GM21528 (cell line): ENCODE results near the gene TCF7L2.

Experiments used
- ATAC-seq: cut with Tn5 transposase; IDR thresholded peaks from one replicate; pipeline ENCODE4 v1.9.1; 2021; ENCODE audit warnings: mild to moderate bottlenecking, moderate library complexity; ENCODE audit not compliant: unreplicated experiment, low FRiP score

The TCF7L2 gene

GRCh38 chr10:112945811-112946210 is 4.2 kb upstream of the TCF7L2 start:
- no peak for ATAC-seq

DNA sequence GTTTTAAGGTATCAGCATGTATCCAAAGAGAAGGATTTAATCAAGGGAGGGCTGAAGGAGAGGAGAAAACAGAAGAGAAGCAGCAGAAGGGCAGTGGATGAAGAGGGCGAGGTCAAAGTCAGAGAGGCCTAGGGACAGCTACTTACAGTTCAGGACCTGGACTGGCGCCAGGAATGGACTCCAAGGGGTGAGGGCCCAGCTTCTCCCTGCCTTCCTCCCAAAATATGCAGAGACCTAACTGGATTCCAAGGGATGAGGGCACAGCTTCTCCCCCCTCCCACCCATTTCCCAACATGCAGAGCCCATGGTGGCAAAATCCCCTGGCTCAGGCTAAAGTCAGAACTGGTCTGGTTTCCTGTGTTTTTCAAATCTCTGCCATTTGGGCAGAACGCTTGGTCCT is 3.4 kb upstream of the TCF7L2 start:
- no peak for ATAC-seq

- ATAC-seq = no peak
Observed at GRCh38 chr10:112948196-112948595, 1.9 kb upstream of the TCF7L2 start.

GRCh38 chr10:112949143-112949823 is 764 bp upstream of the TCF7L2 start:
- ATAC-seq = no peak

DNA sequence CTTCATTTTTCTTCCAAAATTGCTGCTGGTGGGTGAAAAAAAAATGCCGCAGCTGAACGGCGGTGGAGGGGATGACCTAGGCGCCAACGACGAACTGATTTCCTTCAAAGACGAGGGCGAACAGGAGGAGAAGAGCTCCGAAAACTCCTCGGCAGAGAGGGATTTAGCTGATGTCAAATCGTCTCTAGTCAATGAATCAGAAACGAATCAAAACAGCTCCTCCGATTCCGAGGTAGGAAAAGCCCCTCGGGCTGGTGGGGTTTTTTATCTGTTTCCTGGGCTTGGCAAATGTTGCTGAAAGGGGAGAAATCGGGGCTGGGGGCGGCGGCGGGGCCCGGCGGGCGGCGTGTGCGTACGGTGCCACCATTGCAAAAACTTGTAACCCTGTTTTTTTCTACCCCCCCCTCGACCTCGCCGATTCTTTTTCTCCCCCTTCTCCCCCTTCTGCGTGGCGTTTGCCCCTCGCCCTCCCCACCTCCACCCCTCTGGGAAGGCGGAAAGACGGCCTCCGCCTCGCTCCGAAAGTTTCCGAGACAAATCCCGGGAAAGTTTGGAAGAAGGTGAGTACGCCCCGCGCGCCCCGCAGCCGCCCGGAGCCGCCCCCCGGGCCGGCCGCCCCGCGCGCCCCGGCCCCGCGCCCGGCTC is 789 bp downstream of the TCF7L2 start:
- no peak for ATAC-seq

GRCh38 chr10:112951359-112952281 is 1.6 kb downstream of the TCF7L2 start:
- no peak for ATAC-seq

GRCh38 chr10:112952282-112953173 is 2.5 kb downstream of the TCF7L2 start:
- ATAC-seq = no peak

GRCh38 chr10:112953174-112954159 is 3.4 kb downstream of the TCF7L2 start:
- no peak for ATAC-seq

- ATAC-seq = no peak
Observed at GRCh38 chr10:112954974-112955581, 5.0 kb downstream of the TCF7L2 start.

GRCh38 chr10:112955582-112956421 is 5.8 kb downstream of the TCF7L2 start:
- no peak for ATAC-seq

DNA sequence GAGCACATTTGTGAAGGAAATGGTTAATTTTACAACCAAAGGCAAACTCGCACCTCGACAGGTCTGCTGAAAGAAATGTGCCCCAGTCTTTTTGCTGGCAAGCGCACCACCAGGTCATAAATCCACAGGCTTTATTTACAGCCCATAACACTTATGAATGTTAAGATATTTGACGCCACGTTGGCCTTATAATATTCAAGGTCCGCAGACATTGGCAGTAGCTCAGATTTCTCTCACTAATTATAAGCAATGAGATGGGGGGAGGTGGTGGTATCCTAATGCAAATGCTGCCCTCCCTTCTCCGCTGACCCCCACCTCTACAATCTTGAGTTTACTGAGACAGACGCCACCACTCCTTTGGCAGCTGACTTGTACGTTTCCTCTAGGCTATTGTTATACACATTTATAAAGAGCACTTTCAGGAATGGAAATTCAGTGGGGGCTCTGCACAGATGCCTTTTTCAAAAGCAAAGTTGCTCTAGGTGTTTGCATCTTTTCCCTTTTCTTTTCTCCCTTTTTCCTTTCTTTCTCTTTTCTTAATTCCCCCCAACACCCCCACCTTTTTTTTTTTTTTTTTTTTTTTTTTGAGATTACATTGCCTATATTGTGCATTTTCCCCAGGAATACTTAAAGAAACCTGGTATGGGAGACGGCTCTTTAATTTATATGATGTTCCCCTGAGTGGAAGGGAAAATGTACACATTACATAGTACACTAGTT is 6.7 kb downstream of the TCF7L2 start:
- no peak for ATAC-seq

GRCh38 chr10:112957640-112958092 is 7.6 kb downstream of the TCF7L2 start:
- no peak for ATAC-seq

GRCh38 chr10:112958275-112958995 is 8.4 kb downstream of the TCF7L2 start:
- ATAC-seq = no peak

GRCh38 chr10:112959207-112959838 is 9.3 kb downstream of the TCF7L2 start:
- ATAC-seq = no peak

DNA sequence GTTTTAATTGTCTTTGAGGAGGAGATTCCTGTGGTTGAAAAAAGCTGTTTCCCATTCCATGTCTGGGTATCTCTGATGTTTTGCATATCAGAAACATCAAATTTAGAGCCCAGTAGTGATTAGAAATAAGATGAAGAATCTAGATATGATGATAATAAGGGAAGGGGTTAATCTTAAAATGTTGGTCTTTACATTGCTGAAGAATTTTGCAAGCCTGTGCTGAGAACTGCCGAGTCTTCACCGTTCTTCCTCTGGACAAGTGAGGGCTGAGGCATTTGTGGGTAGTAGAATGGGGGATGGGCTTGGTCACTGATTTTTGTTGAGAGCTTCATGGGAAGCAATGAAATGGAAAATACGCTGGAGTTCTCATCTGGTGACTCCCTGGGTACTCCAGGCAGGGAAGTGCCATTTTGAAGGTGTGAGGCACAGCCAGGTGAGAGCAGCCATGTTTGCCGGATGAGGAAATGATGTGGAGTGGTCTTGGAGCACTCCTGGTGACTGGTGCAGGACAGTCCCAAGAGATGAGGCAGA is 10.2 kb downstream of the TCF7L2 start:
- no peak for ATAC-seq

DNA sequence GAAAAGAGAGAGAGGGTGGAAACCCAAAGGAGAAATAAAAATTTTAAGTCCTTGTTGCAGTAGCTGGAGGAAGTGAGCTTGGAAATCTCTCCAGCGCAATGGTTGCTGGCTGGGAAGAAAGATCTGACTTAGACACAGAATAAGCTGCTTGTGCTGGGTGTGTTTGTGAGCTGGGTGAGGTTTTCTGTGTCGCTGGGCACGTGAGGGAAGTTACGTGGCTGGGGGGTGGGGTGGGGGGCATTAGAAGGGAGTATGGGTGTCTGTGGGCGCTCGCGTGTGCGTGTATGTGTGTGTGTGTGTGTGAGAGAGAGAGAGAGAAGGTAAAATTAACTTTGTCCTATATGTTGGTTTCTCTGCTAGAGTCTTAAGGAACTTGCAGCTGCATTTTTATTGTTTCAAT is 11.6 kb downstream of the TCF7L2 start:
- no peak for ATAC-seq
